Measurements from ENCODE around the gene CPA2.

CPA2 gene

GRCh38 chr7:130278860-130279259 lies 12.2 kb downstream of the CPA2 start:
- no peak overlapping the region for H3K4me3 ChIP-seq (ENCODE audit: low read depth, low read length)

GRCh38 chr7:130279286-130279685 lies 12.6 kb downstream of the CPA2 start:
- H3K4me3 ChIP-seq (ENCODE audit: low read depth, low read length), result no peak overlapping the region

GRCh38 chr7:130279906-130280305 lies 13.2 kb downstream of the CPA2 start:
- H3K4me3 ChIP-seq (ENCODE audit: low read depth, low read length), result no peak overlapping the region

- no peak overlapping the region for H3K4me3 ChIP-seq (ENCODE audit: low read depth, low read length)
Observed at GRCh38 chr7:130281260-130281659, 14.6 kb downstream of the CPA2 start.

GRCh38 chr7:130286881-130287280 lies 20.2 kb downstream of the CPA2 start:
- no peak overlapping the region for H3K4me3 ChIP-seq (ENCODE audit: low read depth, low read length)

- H3K4me3 ChIP-seq (ENCODE audit: low read depth, low read length), result no peak overlapping the region
Observed at GRCh38 chr7:130288168-130288567, 21.5 kb downstream of the CPA2 start.

GRCh38 chr7:130288829-130289228 lies 22.2 kb downstream of the CPA2 start:
- no peak overlapping the region for H3K4me3 ChIP-seq (ENCODE audit: low read depth, low read length)

GRCh38 chr7:130289478-130289877 lies 22.8 kb downstream of the CPA2 start:
- no peak overlapping the region for H3K4me3 ChIP-seq (ENCODE audit: low read depth, low read length)

- no peak overlapping the region for H3K4me3 ChIP-seq (ENCODE audit: low read depth, low read length)
Observed at GRCh38 chr7:130290745-130291144, 24.1 kb downstream of the CPA2 start.

- no peak within 1 kb of the TSS for H3K4me3 ChIP-seq (ENCODE audit: low read depth, low read length)
Observed at GRCh38 chr7:130292682-130293257, 26.1 kb downstream of the CPA2 start, which contains the start of gene CPA4. Gene CPA4 (plus strand): TSS chr7:130293161. CDS start chr7:130293181, 20 bp downstream.

GRCh38 chr7:130293521-130293920 lies 26.9 kb downstream of the CPA2 start:
- no peak overlapping the region for H3K4me3 ChIP-seq (ENCODE audit: low read depth, low read length)

- H3K4me3 ChIP-seq (ENCODE audit: low read depth, low read length), result no peak overlapping the region
Observed at GRCh38 chr7:130294314-130294713, 27.7 kb downstream of the CPA2 start.

- no peak overlapping the region for H3K4me3 ChIP-seq (ENCODE audit: low read depth, low read length)
Observed at GRCh38 chr7:130296221-130296951, 29.7 kb downstream of the CPA2 start.

- no peak overlapping the region for H3K4me3 ChIP-seq (ENCODE audit: low read depth, low read length)
Observed at GRCh38 chr7:130297628-130298543, 31.2 kb downstream of the CPA2 start.

- no peak overlapping the region for H3K4me3 ChIP-seq (ENCODE audit: low read depth, low read length)
Observed at GRCh38 chr7:130298544-130299326, 32.1 kb downstream of the CPA2 start.

GRCh38 chr7:130299866-130300265 lies 33.2 kb downstream of the CPA2 start:
- no peak overlapping the region for H3K4me3 ChIP-seq (ENCODE audit: low read depth, low read length)

- H3K4me3 ChIP-seq (ENCODE audit: low read depth, low read length), result no peak overlapping the region
Observed at GRCh38 chr7:130301501-130302020, 34.9 kb downstream of the CPA2 start.

GRCh38 chr7:130302649-130303048 lies 36.0 kb downstream of the CPA2 start:
- H3K4me3 ChIP-seq (ENCODE audit: low read depth, low read length), result no peak overlapping the region

- no peak overlapping the region for H3K4me3 ChIP-seq (ENCODE audit: low read depth, low read length)
Observed at GRCh38 chr7:130303127-130303526, 36.5 kb downstream of the CPA2 start.

GRCh38 chr7:130303551-130303950 lies 36.9 kb downstream of the CPA2 start:
- H3K4me3 ChIP-seq (ENCODE audit: low read depth, low read length), result no peak overlapping the region

- H3K4me3 ChIP-seq (ENCODE audit: low read depth, low read length), result no peak overlapping the region
Observed at GRCh38 chr7:130303982-130304381, 37.3 kb downstream of the CPA2 start.

Measured in iPS-11a (cell line).